ENCODE results near the gene NUMA1.

Gene NUMA1

GRCh38 chr11:71995726-71996291 is 84.5 kb downstream of the NUMA1 start:
- Histone ChIP-seq H3K27me3 (replicated peaks; ENCODE audit: control insufficient read depth, insufficient read depth, low read length, poor library complexity, severe bottlenecking) (no peaks in the 10 kb centered on the region), H3K9me3 (ENCODE audit: control insufficient read depth, low read length) (no peaks in the 10 kb centered on the region), H3K4me1 (ENCODE audit: control insufficient read depth, insufficient read depth, low read length, poor library complexity, severe bottlenecking) (peaks cover 20% of the 10 kb centered on the region), H3K27ac (ENCODE audit: insufficient read depth, low read length, poor library complexity, severe bottlenecking) (no peak overlapping the region), H3K36me3 (ENCODE audit: control insufficient read depth, insufficient read depth, low read length) (peaks cover under 1% of the 10 kb centered on the region), H3K4me3 (ENCODE audit: insufficient read depth, low read depth, low read length, poor library complexity, severe bottlenecking) (no peak overlapping the region)
- DNase-seq = no peak

- Histone ChIP-seq H3K27ac (ENCODE audit: insufficient read depth, low read length, poor library complexity, severe bottlenecking) (no peak overlapping the region), H3K4me3 (ENCODE audit: insufficient read depth, low read depth, low read length, poor library complexity, severe bottlenecking) (no peak overlapping the region), H3K36me3 (ENCODE audit: control insufficient read depth, insufficient read depth, low read length) (peaks cover 5% of the 10 kb centered on the region), H3K9me3 (ENCODE audit: control insufficient read depth, low read length) (no peaks in the 10 kb centered on the region), H3K27me3 (replicated peaks; ENCODE audit: control insufficient read depth, insufficient read depth, low read length, poor library complexity, severe bottlenecking) (no peaks in the 10 kb centered on the region), H3K4me1 (ENCODE audit: control insufficient read depth, insufficient read depth, low read length, poor library complexity, severe bottlenecking) (peaks cover 19% of the 10 kb centered on the region)
- DNase-seq = no peak
Observed at GRCh38 chr11:71994786-71995185, 85.6 kb downstream of the NUMA1 start.

GRCh38 chr11:71992136-71992730 is 88.1 kb downstream of the NUMA1 start:
- no peaks in the 10 kb centered on the region for H3K27me3 ChIP-seq (replicated peaks; ENCODE audit: control insufficient read depth, insufficient read depth, low read length, poor library complexity, severe bottlenecking)
- no peak overlapping the region for H3K27ac ChIP-seq (ENCODE audit: insufficient read depth, low read length, poor library complexity, severe bottlenecking)
- no peaks in the 10 kb centered on the region for H3K9me3 ChIP-seq (ENCODE audit: control insufficient read depth, low read length)
- H3K4me3 ChIP-seq (ENCODE audit: insufficient read depth, low read depth, low read length, poor library complexity, severe bottlenecking) = no peak overlapping the region
- peaks cover 5% of the 10 kb centered on the region for H3K36me3 ChIP-seq (ENCODE audit: control insufficient read depth, insufficient read depth, low read length)
- H3K4me1 ChIP-seq (ENCODE audit: control insufficient read depth, insufficient read depth, low read length, poor library complexity, severe bottlenecking) = no peaks in the 10 kb centered on the region
- no peak for DNase-seq

DNA sequence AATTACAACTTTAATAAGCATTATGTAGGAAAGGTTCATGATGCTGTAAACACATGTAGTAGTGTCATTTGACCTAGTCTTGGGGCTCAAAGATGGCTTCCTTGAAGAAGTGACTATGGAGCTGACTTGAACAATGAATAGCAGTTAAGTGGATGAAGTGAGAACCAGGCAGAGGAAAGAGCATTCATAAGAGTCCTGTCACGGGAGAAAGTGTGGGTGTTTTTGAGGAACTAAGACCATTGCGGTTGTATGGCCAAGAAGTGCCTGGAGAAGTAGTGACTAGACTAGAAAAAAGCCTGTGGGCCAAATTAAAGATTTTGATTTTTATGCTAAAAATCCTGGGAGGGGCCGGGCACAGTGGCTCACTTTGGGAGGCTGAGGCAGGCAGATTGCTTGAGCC is 88.8 kb downstream of the NUMA1 start:
- Histone ChIP-seq H3K4me3 (ENCODE audit: insufficient read depth, low read depth, low read length, poor library complexity, severe bottlenecking) (no peak overlapping the region), H3K4me1 (ENCODE audit: control insufficient read depth, insufficient read depth, low read length, poor library complexity, severe bottlenecking) (no peaks in the 10 kb centered on the region), H3K27me3 (replicated peaks; ENCODE audit: control insufficient read depth, insufficient read depth, low read length, poor library complexity, severe bottlenecking) (no peaks in the 10 kb centered on the region), H3K9me3 (ENCODE audit: control insufficient read depth, low read length) (no peaks in the 10 kb centered on the region), H3K27ac (ENCODE audit: insufficient read depth, low read length, poor library complexity, severe bottlenecking) (no peak overlapping the region), H3K36me3 (ENCODE audit: control insufficient read depth, insufficient read depth, low read length) (peaks cover 5% of the 10 kb centered on the region)
- DNase-seq = no peak

GRCh38 chr11:71990701-71991100 is 89.6 kb downstream of the NUMA1 start:
- DNase-seq = no peak
- H3K27ac ChIP-seq (ENCODE audit: insufficient read depth, low read length, poor library complexity, severe bottlenecking) = no peak overlapping the region
- no peaks in the 10 kb centered on the region for H3K27me3 ChIP-seq (replicated peaks; ENCODE audit: control insufficient read depth, insufficient read depth, low read length, poor library complexity, severe bottlenecking)
- H3K4me3 ChIP-seq (ENCODE audit: insufficient read depth, low read depth, low read length, poor library complexity, severe bottlenecking) = no peak overlapping the region
- peaks cover 5% of the 10 kb centered on the region for H3K36me3 ChIP-seq (ENCODE audit: control insufficient read depth, insufficient read depth, low read length)
- H3K4me1 ChIP-seq (ENCODE audit: control insufficient read depth, insufficient read depth, low read length, poor library complexity, severe bottlenecking) = no peaks in the 10 kb centered on the region
- no peaks in the 10 kb centered on the region for H3K9me3 ChIP-seq (ENCODE audit: control insufficient read depth, low read length)

- no peak for DNase-seq
- no peaks in the 10 kb centered on the region for H3K4me1 ChIP-seq (ENCODE audit: control insufficient read depth, insufficient read depth, low read length, poor library complexity, severe bottlenecking)
Observed at GRCh38 chr11:71988050-71988449, 92.3 kb downstream of the NUMA1 start.

DNA sequence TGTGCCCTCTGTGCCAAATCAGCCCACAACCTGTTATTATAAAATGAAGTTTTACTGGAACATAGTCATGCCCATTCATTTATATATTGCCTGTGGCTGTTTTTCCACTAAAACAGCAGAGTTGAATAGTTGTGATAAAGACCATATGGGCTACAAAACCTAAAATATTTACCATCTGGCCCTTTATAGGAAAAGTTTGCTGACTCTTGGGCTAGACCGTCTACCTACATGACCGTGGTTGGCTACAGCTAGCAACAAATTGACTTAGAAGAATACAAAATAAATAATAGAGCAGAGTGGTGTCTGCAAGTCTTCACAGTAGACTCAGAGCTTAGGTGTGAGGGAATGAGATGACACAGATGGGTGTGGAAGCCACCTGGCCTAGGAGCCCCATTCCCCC is 92.8 kb downstream of the NUMA1 start:
- H3K27ac ChIP-seq (ENCODE audit: insufficient read depth, low read length, poor library complexity, severe bottlenecking) = no peak overlapping the region
- no peak for DNase-seq
- no peaks in the 10 kb centered on the region for H3K4me1 ChIP-seq (ENCODE audit: control insufficient read depth, insufficient read depth, low read length, poor library complexity, severe bottlenecking)
- no peak overlapping the region for H3K4me3 ChIP-seq (ENCODE audit: insufficient read depth, low read depth, low read length, poor library complexity, severe bottlenecking)
- peaks cover 10% of the 10 kb centered on the region for H3K36me3 ChIP-seq (ENCODE audit: control insufficient read depth, insufficient read depth, low read length)
- H3K27me3 ChIP-seq (replicated peaks; ENCODE audit: control insufficient read depth, insufficient read depth, low read length, poor library complexity, severe bottlenecking) = no peaks in the 10 kb centered on the region
- H3K9me3 ChIP-seq (ENCODE audit: control insufficient read depth, low read length) = no peaks in the 10 kb centered on the region

More at GRCh38 chr11:71988050-71988449, 92.3 kb downstream of the NUMA1 start:
- peaks cover 10% of the 10 kb centered on the region for H3K36me3 ChIP-seq (ENCODE audit: control insufficient read depth, insufficient read depth, low read length)
- H3K27ac ChIP-seq (ENCODE audit: insufficient read depth, low read length, poor library complexity, severe bottlenecking) = no peak overlapping the region
- no peaks in the 10 kb centered on the region for H3K27me3 ChIP-seq (replicated peaks; ENCODE audit: control insufficient read depth, insufficient read depth, low read length, poor library complexity, severe bottlenecking)
- no peaks in the 10 kb centered on the region for H3K9me3 ChIP-seq (ENCODE audit: control insufficient read depth, low read length)
- H3K4me3 ChIP-seq (ENCODE audit: insufficient read depth, low read depth, low read length, poor library complexity, severe bottlenecking) = no peak overlapping the region

GRCh38 chr11:71986131-71986530 is 94.2 kb downstream of the NUMA1 start:
- Histone ChIP-seq H3K4me1 (ENCODE audit: control insufficient read depth, insufficient read depth, low read length, poor library complexity, severe bottlenecking) (no peaks in the 10 kb centered on the region), H3K27ac (ENCODE audit: insufficient read depth, low read length, poor library complexity, severe bottlenecking) (no peak overlapping the region), H3K4me3 (ENCODE audit: insufficient read depth, low read depth, low read length, poor library complexity, severe bottlenecking) (no peak overlapping the region), H3K9me3 (ENCODE audit: control insufficient read depth, low read length) (no peaks in the 10 kb centered on the region), H3K36me3 (ENCODE audit: control insufficient read depth, insufficient read depth, low read length) (peaks cover 10% of the 10 kb centered on the region), H3K27me3 (replicated peaks; ENCODE audit: control insufficient read depth, insufficient read depth, low read length, poor library complexity, severe bottlenecking) (no peaks in the 10 kb centered on the region)
- DNase-seq = no peak

GRCh38 chr11:71979602-71980001 is 100.7 kb downstream of the NUMA1 start:
- no peaks in the 10 kb centered on the region for H3K4me1 ChIP-seq (ENCODE audit: control insufficient read depth, insufficient read depth, low read length, poor library complexity, severe bottlenecking)
- H3K4me3 ChIP-seq (ENCODE audit: insufficient read depth, low read depth, low read length, poor library complexity, severe bottlenecking) = no peak overlapping the region
- H3K27ac ChIP-seq (ENCODE audit: insufficient read depth, low read length, poor library complexity, severe bottlenecking) = no peak overlapping the region
- no peaks in the 10 kb centered on the region for H3K9me3 ChIP-seq (ENCODE audit: control insufficient read depth, low read length)
- peaks cover 12% of the 10 kb centered on the region for H3K36me3 ChIP-seq (ENCODE audit: control insufficient read depth, insufficient read depth, low read length)
- no peaks in the 10 kb centered on the region for H3K27me3 ChIP-seq (replicated peaks; ENCODE audit: control insufficient read depth, insufficient read depth, low read length, poor library complexity, severe bottlenecking)
- DNase-seq = no peak

DNA sequence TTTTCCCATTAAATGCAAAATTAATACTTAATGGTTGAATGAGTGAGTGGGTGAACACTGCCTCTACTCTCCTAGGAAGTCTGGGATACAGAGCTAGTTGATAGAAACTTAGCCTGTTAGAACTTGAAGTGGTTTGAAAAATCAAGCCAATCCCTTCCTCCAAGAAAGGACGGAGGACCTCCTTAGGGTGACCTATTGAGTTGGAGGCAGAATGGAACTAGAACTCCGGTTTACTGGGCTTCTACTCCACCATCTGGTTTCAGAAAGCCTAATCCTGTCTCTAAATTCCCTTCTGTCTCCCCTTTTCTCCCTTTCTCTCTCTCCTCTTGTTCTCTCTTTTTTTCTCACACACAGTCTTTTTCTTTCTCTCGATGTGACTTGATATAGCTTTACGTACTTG is 101.2 kb downstream of the NUMA1 start:
- peaks cover 12% of the 10 kb centered on the region for H3K36me3 ChIP-seq (ENCODE audit: control insufficient read depth, insufficient read depth, low read length)
- no peak for DNase-seq
- H3K9me3 ChIP-seq (ENCODE audit: control insufficient read depth, low read length) = no peaks in the 10 kb centered on the region
- no peak overlapping the region for H3K4me3 ChIP-seq (ENCODE audit: insufficient read depth, low read depth, low read length, poor library complexity, severe bottlenecking)
- no peak overlapping the region for H3K27ac ChIP-seq (ENCODE audit: insufficient read depth, low read length, poor library complexity, severe bottlenecking)
- H3K4me1 ChIP-seq (ENCODE audit: control insufficient read depth, insufficient read depth, low read length, poor library complexity, severe bottlenecking) = no peaks in the 10 kb centered on the region
- H3K27me3 ChIP-seq (replicated peaks; ENCODE audit: control insufficient read depth, insufficient read depth, low read length, poor library complexity, severe bottlenecking) = no peaks in the 10 kb centered on the region
